Brain microvascular endothelial cell (primary cell): ENCODE measurements around the gene TSHB.

Experiments used
- DNase-seq: peaks from one replicate; pipeline ENCODE4 v3.0.0-alpha.2; 2020
- H3K27ac ChIP-seq: fragments of 250-450 bp; sonication (Bioruptor Pico); 2 replicates; pipeline ENCODE4 v1.5.1; 2020; ENCODE audit warnings: mild to moderate bottlenecking, moderate library complexity
- H3K27me3 ChIP-seq: fragments of 250-450 bp; sonication (Bioruptor Pico); replicated peaks from 2 replicates; pipeline ENCODE4 v1.5.1; 2020; ENCODE audit warnings: mild to moderate bottlenecking
- H3K36me3 ChIP-seq: fragments of 250-450 bp; sonication (Bioruptor Pico); replicated peaks from 2 replicates; pipeline ENCODE4 v1.5.1; 2020; ENCODE audit warnings: mild to moderate bottlenecking
- H3K4me3 ChIP-seq: 2 replicates; pipeline ENCODE4 v1.5.1; 2011; ENCODE audit warnings: low read depth, mild to moderate bottlenecking, control low read depth, low read length, moderate library complexity
- CTCF ChIP-seq: IDR thresholded peaks from 2 replicates; pipeline ENCODE4 v1.5.1; 2011; ENCODE audit warnings: low read depth, mild to moderate bottlenecking, moderate library complexity, low read length, control low read depth, inconsistent platforms; ENCODE audit errors: missing control alignments
- in situ Hi-C: cut with HindIII; loops from 2 replicates; pipeline ENCODE4 v1.10.0; 2017; ENCODE audit warnings: low sequenced_read_pairs, low pct_ligation_motif_present

Gene TSHB

GRCh38 chr1:115068826-115069585, 39.4 kb downstream of the TSHB start:
- Histone ChIP-seq H3K27ac (no peak overlapping the region), H3K36me3 (no peaks in the 10 kb centered on the region), H3K27me3 (no peaks in the 10 kb centered on the region), H3K4me3 (no peak overlapping the region)
- in situ Hi-C loops, result no loop called here
- DNase-seq, result no peak
- TF ChIP-seq CTCF, result no peak

GRCh38 chr1:115069659-115070308, 40.2 kb downstream of the TSHB start:
- DNase-seq, result peak; percentile 49
- H3K4me3 ChIP-seq, result no peak overlapping the region
- no peaks in the 10 kb centered on the region for H3K36me3 ChIP-seq
- H3K27ac ChIP-seq, result no peak overlapping the region
- TF ChIP-seq CTCF, result no peak
- H3K27me3 ChIP-seq, result peaks cover 3% of the 10 kb centered on the region
- in situ Hi-C loops, result no loop called here

- H3K36me3 ChIP-seq, result no peaks in the 10 kb centered on the region
- TF ChIP-seq CTCF, result no peak
- H3K27ac ChIP-seq, result no peak overlapping the region
- DNase-seq, result no peak
- in situ Hi-C loops, result no loop called here
- no peak overlapping the region for H3K4me3 ChIP-seq
- peaks cover 11% of the 10 kb centered on the region for H3K27me3 ChIP-seq
Observed at GRCh38 chr1:115071012-115071664, 41.5 kb downstream of the TSHB start.

- no peak for TF ChIP-seq CTCF
- Histone ChIP-seq H3K27me3 (peaks cover 12% of the 10 kb centered on the region), H3K27ac (no peak overlapping the region), H3K4me3 (no peak overlapping the region), H3K36me3 (no peaks in the 10 kb centered on the region)
- in situ Hi-C loops, result no loop called here
- no peak for DNase-seq
Observed at GRCh38 chr1:115073298-115074087, 43.9 kb downstream of the TSHB start.

GRCh38 chr1:115074839-115075534, 45.4 kb downstream of the TSHB start:
- no peak for DNase-seq
- Histone ChIP-seq H3K4me3 (no peak overlapping the region), H3K36me3 (no peaks in the 10 kb centered on the region), H3K27ac (no peak overlapping the region), H3K27me3 (peaks cover 12% of the 10 kb centered on the region)
- no peak for TF ChIP-seq CTCF
- in situ Hi-C loops, result no loop called here
